ENCODE results near the gene MRLN. TPM values are rescaled to one million over a fixed set of nuclear protein-coding genes. Genes with fewer than 3 reads are reported as not detected.
"Not testable (repeated sequence)": the region's sequence is repeated elsewhere in the genome, so short reads cannot be mapped to it uniquely, and the experiment has no call there.

MRLN gene
- polyA plus RNA-seq (2012; ENCODE audit: low read depth, missing spikeins): not detected

GRCh38 chr10:59753267-59753666 is at the start of gene MRLN:
Gene MRLN, minus strand, starts transcription at chr10:59753455.
- TF ChIP-seq POLR2A (IDR thresholded peaks at IDR 0.05; ENCODE audit: low read depth, low read length) (no peak), SPI1 (IDR thresholded peaks at IDR 0.05; ENCODE audit: low read depth, low read length) (no peak), TAF1 (IDR thresholded peaks at IDR 0.05; ENCODE audit: low read depth, low read length) (no peak), PAX5 (IDR thresholded peaks at IDR 0.05; ENCODE audit: insufficient read depth, low read length, severe bottlenecking) (no peak), POLR2AphosphoS5 (IDR thresholded peaks at IDR 0.05; ENCODE audit: low read depth, low read length) (no peak)

GRCh38 chr10:59801171-59801570 is 47.9 kb upstream of the MRLN start:
- no peak for TF ChIP-seq POLR2A (IDR thresholded peaks at IDR 0.05; ENCODE audit: low read depth, low read length)
- TF ChIP-seq POLR2AphosphoS5 (IDR thresholded peaks at IDR 0.05; ENCODE audit: low read depth, low read length): no peak
- no peak for TF ChIP-seq PAX5 (IDR thresholded peaks at IDR 0.05; ENCODE audit: insufficient read depth, low read length, severe bottlenecking)
- no peak for TF ChIP-seq SPI1 (IDR thresholded peaks at IDR 0.05; ENCODE audit: low read depth, low read length)
- no peak for TF ChIP-seq POU2F2 (IDR thresholded peaks at IDR 0.05; ENCODE audit: low read depth, low read length)
- no peak for TF ChIP-seq TAF1 (IDR thresholded peaks at IDR 0.05; ENCODE audit: low read depth, low read length)
- FAIRE-seq (no peak), DNase-seq (ENCODE audit: insufficient read length, low spot score) (no peak)

More at GRCh38 chr10:59753267-59753666, at the start of gene MRLN:
- FAIRE-seq: no peak
- DNase-seq (ENCODE audit: insufficient read length, low spot score): no peak

GRCh38 chr10:59799421-59799820 is 46.2 kb upstream of the MRLN start:
- no peak for TF ChIP-seq POLR2A (IDR thresholded peaks at IDR 0.05; ENCODE audit: low read depth, low read length)
- no peak for TF ChIP-seq PAX5 (IDR thresholded peaks at IDR 0.05; ENCODE audit: insufficient read depth, low read length, severe bottlenecking)
- no peak for TF ChIP-seq POLR2AphosphoS5 (IDR thresholded peaks at IDR 0.05; ENCODE audit: low read depth, low read length)
- TF ChIP-seq TAF1 (IDR thresholded peaks at IDR 0.05; ENCODE audit: low read depth, low read length): no peak
- DNase-seq (ENCODE audit: insufficient read length, low spot score) (no peak), FAIRE-seq (no peak)

GRCh38 chr10:59793919-59794318 is 40.7 kb upstream of the MRLN start:
- TF ChIP-seq SPI1 (IDR thresholded peaks at IDR 0.05; ENCODE audit: low read depth, low read length): no peak
- no peak for TF ChIP-seq PAX5 (IDR thresholded peaks at IDR 0.05; ENCODE audit: insufficient read depth, low read length, severe bottlenecking)
- TF ChIP-seq TAF1 (IDR thresholded peaks at IDR 0.05; ENCODE audit: low read depth, low read length): no peak
- TF ChIP-seq POLR2AphosphoS5 (IDR thresholded peaks at IDR 0.05; ENCODE audit: low read depth, low read length): no peak
- no peak for TF ChIP-seq POU2F2 (IDR thresholded peaks at IDR 0.05; ENCODE audit: low read depth, low read length)
- DNase-seq (ENCODE audit: insufficient read length, low spot score) (no peak), FAIRE-seq (no peak)

GRCh38 chr10:59792812-59793211 is 39.6 kb upstream of the MRLN start:
- DNase-seq (ENCODE audit: insufficient read length, low spot score): no peak
- no peak for FAIRE-seq
- no peak for TF ChIP-seq POU2F2 (IDR thresholded peaks at IDR 0.05; ENCODE audit: low read depth, low read length)
- no peak for TF ChIP-seq POLR2A (IDR thresholded peaks at IDR 0.05; ENCODE audit: low read depth, low read length)
- TF ChIP-seq PAX5 (IDR thresholded peaks at IDR 0.05; ENCODE audit: insufficient read depth, low read length, severe bottlenecking): no peak
- TF ChIP-seq SPI1 (IDR thresholded peaks at IDR 0.05; ENCODE audit: low read depth, low read length): no peak

- DNase-seq (ENCODE audit: insufficient read length, low spot score) (no peak), FAIRE-seq (no peak)
- TF ChIP-seq SPI1 (IDR thresholded peaks at IDR 0.05; ENCODE audit: low read depth, low read length): no peak
- TF ChIP-seq POLR2A (IDR thresholded peaks at IDR 0.05; ENCODE audit: low read depth, low read length): no peak
- TF ChIP-seq PAX5 (IDR thresholded peaks at IDR 0.05; ENCODE audit: insufficient read depth, low read length, severe bottlenecking): no peak
- no peak for TF ChIP-seq POU2F2 (IDR thresholded peaks at IDR 0.05; ENCODE audit: low read depth, low read length)
- TF ChIP-seq POLR2AphosphoS5 (IDR thresholded peaks at IDR 0.05; ENCODE audit: low read depth, low read length): no peak
- no peak for TF ChIP-seq TAF1 (IDR thresholded peaks at IDR 0.05; ENCODE audit: low read depth, low read length)
Observed at GRCh38 chr10:59791601-59792000, 38.3 kb upstream of the MRLN start.

GRCh38 chr10:59790080-59790479 is 36.8 kb upstream of the MRLN start:
- DNase-seq (ENCODE audit: insufficient read length, low spot score); FAIRE-seq: not testable (repeated sequence)

GRCh38 chr10:59788914-59789313 is 35.7 kb upstream of the MRLN start:
- not testable (repeated sequence) for DNase-seq (ENCODE audit: insufficient read length, low spot score)
- peak; percentile 45 for FAIRE-seq

GRCh38 chr10:59787032-59787431 is 33.8 kb upstream of the MRLN start:
- not testable (repeated sequence) for FAIRE-seq; DNase-seq (ENCODE audit: insufficient read length, low spot score)

GRCh38 chr10:59785476-59785875 is 32.2 kb upstream of the MRLN start:
- not testable (repeated sequence) for DNase-seq (ENCODE audit: insufficient read length, low spot score); FAIRE-seq

GRCh38 chr10:59781511-59781910 is 28.3 kb upstream of the MRLN start:
- FAIRE-seq: no peak
- no peak for DNase-seq (ENCODE audit: insufficient read length, low spot score)
- no peak for TF ChIP-seq POU2F2 (IDR thresholded peaks at IDR 0.05; ENCODE audit: low read depth, low read length)
- TF ChIP-seq PAX5 (IDR thresholded peaks at IDR 0.05; ENCODE audit: insufficient read depth, low read length, severe bottlenecking): no peak
- TF ChIP-seq POLR2AphosphoS5 (IDR thresholded peaks at IDR 0.05; ENCODE audit: low read depth, low read length): no peak
- no peak for TF ChIP-seq TAF1 (IDR thresholded peaks at IDR 0.05; ENCODE audit: low read depth, low read length)
- no peak for TF ChIP-seq POLR2A (IDR thresholded peaks at IDR 0.05; ENCODE audit: low read depth, low read length)
- TF ChIP-seq SPI1 (IDR thresholded peaks at IDR 0.05; ENCODE audit: low read depth, low read length): no peak
